ENCODE results near the gene ITSN2. TPM values are rescaled to one million over a fixed set of nuclear protein-coding genes. Genes with fewer than 3 reads are reported as not detected.

The ITSN2 gene
- 26.1 and 102 TPM in 2 replicates for total RNA-seq

DNA sequence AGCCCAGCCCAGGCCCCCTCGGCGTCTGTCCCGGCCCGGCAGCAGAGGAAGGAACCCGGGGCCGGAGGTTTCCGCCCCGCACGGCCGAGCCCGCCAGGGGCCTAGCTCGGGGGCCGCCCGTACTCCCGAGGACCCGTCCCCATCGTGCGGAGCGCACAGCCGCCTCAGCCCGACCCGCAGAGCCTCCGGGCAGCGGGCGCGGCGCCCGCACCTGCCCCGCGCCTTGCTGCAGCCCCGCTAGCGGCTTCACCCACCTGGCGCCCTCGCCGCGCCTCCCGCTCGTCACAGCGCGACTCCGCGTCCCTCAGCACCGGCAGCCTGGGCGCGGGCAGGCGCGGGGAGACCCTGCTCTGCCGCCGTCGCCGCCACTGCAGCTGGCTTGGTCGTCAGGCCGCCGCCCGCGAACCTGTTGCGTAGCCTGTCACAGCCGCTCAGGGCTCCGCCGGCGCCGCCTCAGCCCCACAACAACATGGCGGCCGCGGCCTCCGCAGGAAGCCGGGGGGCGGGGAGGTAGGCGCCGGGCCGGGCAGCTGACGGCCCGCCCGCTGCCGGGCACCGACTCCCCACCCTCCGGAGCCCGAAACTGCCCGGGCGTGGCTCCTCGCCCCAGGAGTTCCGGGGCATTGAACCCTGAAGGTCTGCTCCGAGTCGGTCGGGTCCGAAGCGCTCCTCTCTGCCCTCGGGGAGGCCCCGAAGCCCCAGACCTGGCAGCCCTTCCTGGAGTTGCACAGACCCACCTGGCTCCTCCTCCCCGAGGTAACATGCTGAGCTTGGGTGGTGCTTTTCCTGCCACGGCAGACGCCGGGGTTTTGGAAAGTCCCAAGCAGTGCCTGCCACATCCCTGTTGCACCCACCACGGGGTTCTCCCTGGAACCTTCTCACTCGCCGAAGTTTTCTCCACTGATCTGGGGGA lies at the start of gene ITSN2:
TSS of gene ITSN2 (minus strand) at position 487 of the 913 bp plus-strand sequence. CDS start 32,454 bp downstream, outside the sequence.

DNA sequence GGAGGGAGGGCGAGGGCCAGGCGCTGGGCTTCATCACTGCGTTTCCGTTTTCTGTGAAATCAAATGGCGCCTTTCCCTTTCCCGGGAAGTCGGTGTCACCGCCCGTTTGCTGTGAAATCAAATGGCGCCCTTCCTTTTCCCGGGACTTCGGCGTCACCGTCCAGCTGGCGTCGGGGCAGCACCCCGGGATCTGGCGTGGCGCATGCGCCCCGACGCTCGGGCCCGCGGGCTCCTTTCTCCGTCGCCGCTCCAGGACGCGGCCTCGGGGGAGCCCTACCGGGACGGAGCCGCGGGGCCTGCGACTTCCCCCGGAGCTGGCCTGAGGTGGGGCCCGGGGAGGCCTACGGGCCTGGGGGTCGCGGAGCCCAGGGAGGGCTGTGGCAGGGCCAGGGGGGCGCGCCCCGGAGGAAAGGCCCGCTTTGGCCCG lies 185.5 kb downstream of the ITSN2 start, which contains the start of gene FAM228A:
TSS of gene FAM228A (plus strand) at position 203 of the 427 bp plus-strand sequence. CDS start 428 bp downstream, outside the sequence.

Other genes starting within 250 kb of the ITSN2 start
- 0.19 and 0.32 TPM in 2 replicates for gene PFN4, start 237.2 kb downstream of the ITSN2 start, total RNA-seq
- 2.1 and 5.7 TPM in 2 replicates for gene FAM228B, start 237.1 kb downstream of the ITSN2 start, total RNA-seq
- gene FAM228A, start 185.5 kb downstream of the ITSN2 start, total RNA-seq, result under 0.01 and 0.31 TPM in 2 replicates
- gene NCOA1, start 130.7 kb upstream of the ITSN2 start, total RNA-seq, result 4.7 and 17.9 TPM in 2 replicates